ENCODE data around the gene HLCS.

DNA sequence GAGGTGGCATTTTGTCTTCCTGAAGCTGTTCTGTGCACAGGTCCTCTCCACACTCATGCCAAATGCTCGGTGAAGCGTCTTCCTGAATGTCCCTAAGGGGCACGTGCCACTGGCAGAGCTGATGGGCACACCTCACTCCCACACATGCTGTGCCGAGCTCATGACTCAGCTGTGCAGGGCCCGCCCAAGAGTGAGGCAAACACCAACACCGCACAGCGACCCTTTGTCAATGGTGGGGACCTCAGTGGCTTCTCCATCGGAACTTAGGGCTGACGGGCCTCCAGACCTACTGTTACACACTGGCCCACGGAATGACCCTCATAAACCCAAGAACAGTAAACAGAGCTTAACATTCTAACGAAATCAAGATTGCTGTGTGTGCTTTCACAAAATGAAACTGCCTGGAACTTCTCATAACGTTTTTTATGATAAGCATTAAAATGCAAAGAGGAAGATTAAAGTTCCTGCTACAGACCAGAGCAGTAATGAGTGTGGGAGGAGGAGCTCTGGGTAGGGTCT, 178.3 kb downstream of the HLCS start:
- TF ChIP-seq, protein P1, sequence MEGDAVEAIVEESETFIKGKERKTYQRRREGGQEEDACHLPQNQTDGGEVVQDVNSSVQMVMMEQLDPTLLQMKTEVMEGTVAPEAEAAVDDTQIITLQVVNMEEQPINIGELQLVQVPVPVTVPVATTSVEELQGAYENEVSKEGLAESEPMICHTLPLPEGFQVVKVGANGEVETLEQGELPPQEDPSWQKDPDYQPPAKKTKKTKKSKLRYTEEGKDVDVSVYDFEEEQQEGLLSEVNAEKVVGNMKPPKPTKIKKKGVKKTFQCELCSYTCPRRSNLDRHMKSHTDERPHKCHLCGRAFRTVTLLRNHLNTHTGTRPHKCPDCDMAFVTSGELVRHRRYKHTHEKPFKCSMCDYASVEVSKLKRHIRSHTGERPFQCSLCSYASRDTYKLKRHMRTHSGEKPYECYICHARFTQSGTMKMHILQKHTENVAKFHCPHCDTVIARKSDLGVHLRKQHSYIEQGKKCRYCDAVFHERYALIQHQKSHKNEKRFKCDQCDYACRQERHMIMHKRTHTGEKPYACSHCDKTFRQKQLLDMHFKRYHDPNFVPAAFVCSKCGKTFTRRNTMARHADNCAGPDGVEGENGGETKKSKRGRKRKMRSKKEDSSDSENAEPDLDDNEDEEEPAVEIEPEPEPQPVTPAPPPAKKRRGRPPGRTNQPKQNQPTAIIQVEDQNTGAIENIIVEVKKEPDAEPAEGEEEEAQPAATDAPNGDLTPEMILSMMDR (IDR thresholded peaks at IDR 0.05; ENCODE audit: low read length) = no peak
- no peak for TF ChIP-seq EZH2phosphoT487 (IDR thresholded peaks at IDR 0.05; ENCODE audit: low read length)
